ENCODE measurements around the gene PLEKHA4. TPM values are rescaled to one million over a fixed set of nuclear protein-coding genes. Genes with fewer than 3 reads are reported as not detected.

The PLEKHA4 gene
- total and polyA plus RNA-seq, 2 donors, result 4.1 to 17.3 TPM

- Histone ChIP-seq H3K9me3 (ENCODE audit: control insufficient read depth in 2 of 2, insufficient read depth in 1 of 2, low read length in 1 of 2) (no peaks in the 10 kb centered on the region), H3K4me1 (ENCODE audit: control insufficient read depth in 2 of 2, insufficient read depth in 2 of 2, low read length in 2 of 2) (no peaks in the 10 kb centered on the region), H3K27ac (ENCODE audit: low read depth in 1 of 2, low read length in 1 of 2) (no peak overlapping the region), H3K4me3 (ENCODE audit: low read length in 2 of 2) (no peak overlapping the region), H3K27me3 (ENCODE audit: control insufficient read depth in 2 of 2, insufficient read depth in 1 of 2, low read length in 1 of 2) (peaks cover 0 to 2% of the 10 kb centered on the region in 2 donors), H3K36me3 (ENCODE audit: control insufficient read depth in 2 of 2, insufficient read depth in 2 of 2, low read length in 1 of 2) (no peaks in the 10 kb centered on the region)
- WGBS, result 49% methylated on average over 2 of the region's 2 CpGs
- DNase-seq (ENCODE audit: low read depth in 6 of 9, low spot score in 9 of 9), result peak in 8 of 9 donors; percentile 42 to 76 (median 63)
Measured at GRCh38 chr19:48842789-48843162, 25.6 kb downstream of the PLEKHA4 start.

GRCh38 chr19:48841571-48841970 lies 26.8 kb downstream of the PLEKHA4 start:
- H3K27ac ChIP-seq (ENCODE audit: low read depth in 1 of 2, low read length in 1 of 2), result no peak overlapping the region
- 96% methylated on average over 6 of the region's 6 CpGs for WGBS

GRCh38 chr19:48841047-48841446 lies 27.4 kb downstream of the PLEKHA4 start:
- WGBS, result 96% methylated on average over 16 of the region's 16 CpGs
- H3K27me3 ChIP-seq (ENCODE audit: control insufficient read depth in 2 of 2, insufficient read depth in 1 of 2, low read length in 1 of 2), result peaks cover 2 to 19% of the 10 kb centered on the region in 2 donors
- peaks cover 12 to 14% of the 10 kb centered on the region in 2 donors for H3K4me1 ChIP-seq (ENCODE audit: control insufficient read depth in 2 of 2, insufficient read depth in 2 of 2, low read length in 2 of 2)
- H3K4me3 ChIP-seq (ENCODE audit: low read length in 2 of 2), result no peak overlapping the region
- H3K36me3 ChIP-seq (ENCODE audit: control insufficient read depth in 2 of 2, insufficient read depth in 2 of 2, low read length in 1 of 2), result no peaks in the 10 kb centered on the region
- no peak overlapping the region for H3K27ac ChIP-seq (ENCODE audit: low read depth in 1 of 2, low read length in 1 of 2)
- no peak for DNase-seq (ENCODE audit: low read depth in 6 of 9, low spot score in 9 of 9)
- peaks cover 0 to 2% of the 10 kb centered on the region in 2 donors for H3K9me3 ChIP-seq (ENCODE audit: control insufficient read depth in 2 of 2, insufficient read depth in 1 of 2, low read length in 1 of 2)

More at GRCh38 chr19:48841571-48841970, 26.8 kb downstream of the PLEKHA4 start:
- H3K9me3 ChIP-seq (ENCODE audit: control insufficient read depth in 2 of 2, insufficient read depth in 1 of 2, low read length in 1 of 2), result no peaks in the 10 kb centered on the region
- H3K4me1 ChIP-seq (ENCODE audit: control insufficient read depth in 2 of 2, insufficient read depth in 2 of 2, low read length in 2 of 2), result peaks cover 8 to 9% of the 10 kb centered on the region in 2 donors
- no peaks in the 10 kb centered on the region for H3K36me3 ChIP-seq (ENCODE audit: control insufficient read depth in 2 of 2, insufficient read depth in 2 of 2, low read length in 1 of 2)
- peaks cover 2 to 14% of the 10 kb centered on the region in 2 donors for H3K27me3 ChIP-seq (ENCODE audit: control insufficient read depth in 2 of 2, insufficient read depth in 1 of 2, low read length in 1 of 2)
- H3K4me3 ChIP-seq (ENCODE audit: low read length in 2 of 2), result no peak overlapping the region
- DNase-seq (ENCODE audit: low read depth in 6 of 9, low spot score in 9 of 9), result no peak

- Histone ChIP-seq H3K4me1 (ENCODE audit: control insufficient read depth in 2 of 2, insufficient read depth in 2 of 2, low read length in 2 of 2) (peaks cover 15 to 22% of the 10 kb centered on the region in 2 donors), H3K27me3 (ENCODE audit: control insufficient read depth in 2 of 2, insufficient read depth in 1 of 2, low read length in 1 of 2) (peaks cover 2 to 22% of the 10 kb centered on the region in 2 donors), H3K27ac (ENCODE audit: low read depth in 1 of 2, low read length in 1 of 2) (peak overlapping the region in 1 of 2 donors; percentile 83), H3K9me3 (ENCODE audit: control insufficient read depth in 2 of 2, insufficient read depth in 1 of 2, low read length in 1 of 2) (peaks cover 0 to 4% of the 10 kb centered on the region in 2 donors), H3K4me3 (ENCODE audit: low read length in 2 of 2) (no peak overlapping the region), H3K36me3 (ENCODE audit: control insufficient read depth in 2 of 2, insufficient read depth in 2 of 2, low read length in 1 of 2) (no peaks in the 10 kb centered on the region)
- no peak for DNase-seq (ENCODE audit: low read depth in 6 of 9, low spot score in 9 of 9)
- WGBS, result 75% methylated on average over 9 of the region's 9 CpGs
Measured at GRCh38 chr19:48837687-48838086, 30.7 kb downstream of the PLEKHA4 start.

- under 1% methylated on average over 29 of the region's 29 CpGs for WGBS
- Histone ChIP-seq H3K4me1 (ENCODE audit: control insufficient read depth in 2 of 2, insufficient read depth in 2 of 2, low read length in 2 of 2) (peaks cover 15 to 22% of the 10 kb centered on the region in 2 donors), H3K4me3 (ENCODE audit: low read length in 2 of 2) (peak overlapping the region; percentile 4 to 26), H3K9me3 (ENCODE audit: control insufficient read depth in 2 of 2, insufficient read depth in 1 of 2, low read length in 1 of 2) (peaks cover 0 to 4% of the 10 kb centered on the region in 2 donors), H3K27me3 (ENCODE audit: control insufficient read depth in 2 of 2, insufficient read depth in 1 of 2, low read length in 1 of 2) (peaks cover 2 to 22% of the 10 kb centered on the region in 2 donors), H3K36me3 (ENCODE audit: control insufficient read depth in 2 of 2, insufficient read depth in 2 of 2, low read length in 1 of 2) (no peaks in the 10 kb centered on the region), H3K27ac (ENCODE audit: low read depth in 1 of 2, low read length in 1 of 2) (peak overlapping the region in 1 of 2 donors; percentile 83)
- peak in 4 of 9 donors; percentile 38 to 71 (median 54) for DNase-seq (ENCODE audit: low read depth in 6 of 9, low spot score in 9 of 9)
Measured at GRCh38 chr19:48837051-48837524, 31.3 kb downstream of the PLEKHA4 start.

- 2% methylated on average over 35 of the region's 35 CpGs for WGBS
- Histone ChIP-seq H3K9me3 (ENCODE audit: control insufficient read depth in 2 of 2, insufficient read depth in 1 of 2, low read length in 1 of 2) (peaks cover 0 to 4% of the 10 kb centered on the region in 2 donors), H3K4me1 (ENCODE audit: control insufficient read depth in 2 of 2, insufficient read depth in 2 of 2, low read length in 2 of 2) (peaks cover 15 to 22% of the 10 kb centered on the region in 2 donors), H3K4me3 (ENCODE audit: low read length in 2 of 2) (peak within 1 kb of the TSS; percentile 20 to 26), H3K27ac (ENCODE audit: low read depth in 1 of 2, low read length in 1 of 2) (peak within 1 kb of the TSS; percentile 67 to 83), H3K36me3 (ENCODE audit: control insufficient read depth in 2 of 2, insufficient read depth in 2 of 2, low read length in 1 of 2) (no peaks in the 10 kb centered on the region), H3K27me3 (ENCODE audit: control insufficient read depth in 2 of 2, insufficient read depth in 1 of 2, low read length in 1 of 2) (peaks cover 2 to 22% of the 10 kb centered on the region in 2 donors)
- DNase-seq (ENCODE audit: low read depth in 6 of 9, low spot score in 9 of 9), result no peak
Measured at GRCh38 chr19:48836089-48837017, 32.1 kb downstream of the PLEKHA4 start, which contains the start of gene HSD17B14. Gene HSD17B14 (minus strand): TSS chr19:48836491. CDS start chr19:48836411, 80 bp downstream.

GRCh38 chr19:48835734-48836088 lies 32.7 kb downstream of the PLEKHA4 start:
- Histone ChIP-seq H3K27ac (ENCODE audit: low read depth in 1 of 2, low read length in 1 of 2) (peak overlapping the region; percentile 9 to 67), H3K9me3 (ENCODE audit: control insufficient read depth in 2 of 2, insufficient read depth in 1 of 2, low read length in 1 of 2) (peaks cover 0 to 4% of the 10 kb centered on the region in 2 donors), H3K27me3 (ENCODE audit: control insufficient read depth in 2 of 2, insufficient read depth in 1 of 2, low read length in 1 of 2) (peaks cover 2 to 22% of the 10 kb centered on the region in 2 donors), H3K4me1 (ENCODE audit: control insufficient read depth in 2 of 2, insufficient read depth in 2 of 2, low read length in 2 of 2) (peaks cover 15 to 22% of the 10 kb centered on the region in 2 donors), H3K36me3 (ENCODE audit: control insufficient read depth in 2 of 2, insufficient read depth in 2 of 2, low read length in 1 of 2) (no peaks in the 10 kb centered on the region), H3K4me3 (ENCODE audit: low read length in 2 of 2) (peak overlapping the region; percentile 20 to 26)
- peak; percentile 68 to 94 (median 90) for DNase-seq (ENCODE audit: low read depth in 6 of 9, low spot score in 9 of 9)
- WGBS, result under 1% methylated on average over 12 of the region's 12 CpGs

GRCh38 chr19:48833977-48834376 lies 34.4 kb downstream of the PLEKHA4 start:
- Histone ChIP-seq H3K27me3 (ENCODE audit: control insufficient read depth in 2 of 2, insufficient read depth in 1 of 2, low read length in 1 of 2) (peaks cover 2 to 22% of the 10 kb centered on the region in 2 donors), H3K27ac (ENCODE audit: low read depth in 1 of 2, low read length in 1 of 2) (no peak overlapping the region), H3K4me1 (ENCODE audit: control insufficient read depth in 2 of 2, insufficient read depth in 2 of 2, low read length in 2 of 2) (peaks cover 15 to 22% of the 10 kb centered on the region in 2 donors), H3K4me3 (ENCODE audit: low read length in 2 of 2) (no peak overlapping the region), H3K9me3 (ENCODE audit: control insufficient read depth in 2 of 2, insufficient read depth in 1 of 2, low read length in 1 of 2) (peaks cover 0 to 4% of the 10 kb centered on the region in 2 donors), H3K36me3 (ENCODE audit: control insufficient read depth in 2 of 2, insufficient read depth in 2 of 2, low read length in 1 of 2) (no peaks in the 10 kb centered on the region)
- DNase-seq (ENCODE audit: low read depth in 6 of 9, low spot score in 9 of 9), result no peak
- WGBS, result 94% methylated on average over 5 of the region's 5 CpGs

GRCh38 chr19:48833049-48833448 lies 35.4 kb downstream of the PLEKHA4 start:
- WGBS, result 78% methylated on average over 5 of the region's 5 CpGs
- H3K4me3 ChIP-seq (ENCODE audit: low read length in 2 of 2), result no peak overlapping the region
- DNase-seq (ENCODE audit: low read depth in 6 of 9, low spot score in 9 of 9), result no peak
- no peaks in the 10 kb centered on the region for H3K36me3 ChIP-seq (ENCODE audit: control insufficient read depth in 2 of 2, insufficient read depth in 2 of 2, low read length in 1 of 2)
- peaks cover 2 to 22% of the 10 kb centered on the region in 2 donors for H3K27me3 ChIP-seq (ENCODE audit: control insufficient read depth in 2 of 2, insufficient read depth in 1 of 2, low read length in 1 of 2)
- H3K27ac ChIP-seq (ENCODE audit: low read depth in 1 of 2, low read length in 1 of 2), result no peak overlapping the region
- peaks cover 0 to 4% of the 10 kb centered on the region in 2 donors for H3K9me3 ChIP-seq (ENCODE audit: control insufficient read depth in 2 of 2, insufficient read depth in 1 of 2, low read length in 1 of 2)
- H3K4me1 ChIP-seq (ENCODE audit: control insufficient read depth in 2 of 2, insufficient read depth in 2 of 2, low read length in 2 of 2), result peaks cover 15 to 22% of the 10 kb centered on the region in 2 donors
